Peyer's patch (tissue), 4 donors: ENCODE measurements around the gene EVC2.

Source experiments
- POLR2A ChIP-seq, 2 donors: fragments of 450-650 bp; IDR thresholded peaks; one replicate each; pipeline ENCODE4 v1.5.1; 2017; ENCODE audit warnings: antibody characterized with exemption in 2 of 2, mild to moderate bottlenecking in 2 of 2, moderate library complexity in 2 of 2
- TF ChIP-seq, protein P1 (sequence below), 6 experiments: fragments of 450-650 bp in 4 of 6; fragments of 200-600 bp in 2 of 6; sonication (generic) in 1 of 6; IDR thresholded peaks; one replicate each; pipeline ENCODE4 v1.5.1; 2017 to 2019; ENCODE audit warnings: antibody characterized with exemption in 6 of 6, mild to moderate bottlenecking in 3 of 6, moderate library complexity in 1 of 6

DNA sequence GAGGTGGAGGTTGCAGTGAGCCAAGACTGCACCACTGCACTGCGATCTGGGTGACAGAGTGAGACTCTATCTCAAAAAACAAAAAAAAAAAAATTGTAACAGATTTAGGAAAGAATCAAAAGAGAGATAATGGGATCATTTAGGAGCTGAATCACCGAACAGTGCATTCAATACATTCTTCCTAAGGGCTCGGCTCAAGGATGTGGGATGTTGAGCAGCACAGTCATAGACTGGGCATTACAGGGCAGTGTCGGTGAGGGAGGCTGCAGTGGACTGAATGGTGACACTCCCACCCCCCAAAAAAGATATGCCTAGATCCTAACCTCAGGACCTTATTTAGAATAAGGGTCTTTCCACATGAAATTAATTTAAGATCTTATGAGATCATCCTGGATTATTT lies 70.0 kb downstream of the EVC2 start:
- TF ChIP-seq, protein P1, sequence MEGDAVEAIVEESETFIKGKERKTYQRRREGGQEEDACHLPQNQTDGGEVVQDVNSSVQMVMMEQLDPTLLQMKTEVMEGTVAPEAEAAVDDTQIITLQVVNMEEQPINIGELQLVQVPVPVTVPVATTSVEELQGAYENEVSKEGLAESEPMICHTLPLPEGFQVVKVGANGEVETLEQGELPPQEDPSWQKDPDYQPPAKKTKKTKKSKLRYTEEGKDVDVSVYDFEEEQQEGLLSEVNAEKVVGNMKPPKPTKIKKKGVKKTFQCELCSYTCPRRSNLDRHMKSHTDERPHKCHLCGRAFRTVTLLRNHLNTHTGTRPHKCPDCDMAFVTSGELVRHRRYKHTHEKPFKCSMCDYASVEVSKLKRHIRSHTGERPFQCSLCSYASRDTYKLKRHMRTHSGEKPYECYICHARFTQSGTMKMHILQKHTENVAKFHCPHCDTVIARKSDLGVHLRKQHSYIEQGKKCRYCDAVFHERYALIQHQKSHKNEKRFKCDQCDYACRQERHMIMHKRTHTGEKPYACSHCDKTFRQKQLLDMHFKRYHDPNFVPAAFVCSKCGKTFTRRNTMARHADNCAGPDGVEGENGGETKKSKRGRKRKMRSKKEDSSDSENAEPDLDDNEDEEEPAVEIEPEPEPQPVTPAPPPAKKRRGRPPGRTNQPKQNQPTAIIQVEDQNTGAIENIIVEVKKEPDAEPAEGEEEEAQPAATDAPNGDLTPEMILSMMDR (IDR thresholded peaks at IDR 0.05): no peak
- TF ChIP-seq POLR2A (IDR thresholded peaks at IDR 0.05): no peak
